BJ (cell line): ENCODE measurements around the gene ATF1. TPM values are rescaled to one million over a fixed set of nuclear protein-coding genes. Genes with fewer than 3 reads are reported as not detected.

Experiments used
- CTCF ChIA-PET: fragments of 350-600 bp; formaldehyde crosslinking; extraction: SDS; loops from one replicate; lab custom pipeline; 2021; ENCODE audit warnings: antibody characterized with exemption, inconsistent platforms; lab: Yijun Ruan, JAX
- POLR2A ChIA-PET: fragments of 300-600 bp; sonication (Branson Sonifier 250); formaldehyde crosslinking; extraction: SDS; loops from one replicate; lab custom pipeline; 2021; ENCODE audit warnings: antibody characterized with exemption; lab: Charles Lee
- DNase-seq: peaks from one replicate; pipeline ENCODE4 v3.0.0-alpha.2; 2011; ENCODE audit warnings: low read depth
- H3K27me3 ChIP-seq: 2 replicates; pipeline ENCODE4 v1.6.0; 2011; ENCODE audit warnings: low read length; ENCODE audit not compliant: control insufficient read depth, insufficient read depth
- H3K36me3 ChIP-seq: 2 replicates; pipeline ENCODE4 v1.5.1; 2011; ENCODE audit warnings: low read length; ENCODE audit not compliant: control insufficient read depth, insufficient read depth
- H3K4me3 ChIP-seq: 2 replicates; pipeline ENCODE4 v1.5.1; 2011; ENCODE audit warnings: low read depth, mild to moderate bottlenecking, control low read depth, low read length
- CTCF ChIP-seq: IDR thresholded peaks from 2 replicates; pipeline ENCODE4 v1.5.1; 2011; ENCODE audit warnings: low read depth, mild to moderate bottlenecking, control low read depth, inconsistent platforms, low read length, moderate library complexity; ENCODE audit not compliant: insufficient read depth
- polyA plus RNA-seq: library from polyadenylated mRNA; depleted of rRNA; stranded (reverse); fragments of >200 nt; gene quantifications from 2 replicates; pipeline ENCODE4 v1.2.3, GENCODE V29; 2011

Gene ATF1
- polyA plus RNA-seq, 1 experiment: 72.5 TPM

- TF ChIP-seq CTCF: no peak
- CTCF ChIA-PET: no interaction called here
- Histone ChIP-seq H3K36me3 (peaks cover 1% of the 10 kb centered on the region; the same call in 1 of the 2 replicates), H3K4me3 (no peak overlapping the region), H3K27me3 (no peaks in the 10 kb centered on the region)
- DNase-seq: no peak
- POLR2A ChIA-PET: no interaction called here
Measured at GRCh38 chr12:50772877-50773276, 9.0 kb downstream of the ATF1 start.

- CTCF ChIA-PET: interaction anchor here (0.6 to 2.2 kb wide), 3 partner anchors 10 to 50 kb away, joined by 3 to 13 read pairs (median 3); no protein-coding TSS in a partner anchor
- POLR2A ChIA-PET: interaction anchor here (0.6 to 0.7 kb wide), 2 partner anchors 11 to 230 kb away, joined by 3 to 7 read pairs; no protein-coding TSS in a partner anchor
- DNase-seq: no peak
- H3K4me3 ChIP-seq: no peak overlapping the region
- peaks cover 1% of the 10 kb centered on the region; the same call in 1 of the 2 replicates for H3K36me3 ChIP-seq
- H3K27me3 ChIP-seq: no peaks in the 10 kb centered on the region
- TF ChIP-seq CTCF: no peak
Measured at GRCh38 chr12:50775251-50775650, 11.3 kb downstream of the ATF1 start.

GRCh38 chr12:50776749-50777728 lies 13.1 kb downstream of the ATF1 start:
- DNase-seq: no peak
- TF ChIP-seq CTCF: no peak
- CTCF ChIA-PET: interaction anchor here (0.7 to 2.8 kb wide), 4 partner anchors 10 to 13 kb away, joined by 3 to 9 read pairs (median 5); partner anchors contain the start of gene ATF1
- H3K4me3 ChIP-seq: no peak overlapping the region
- no peaks in the 10 kb centered on the region; the same call in none of the 2 replicates for H3K36me3 ChIP-seq
- no peaks in the 10 kb centered on the region for H3K27me3 ChIP-seq
- POLR2A ChIA-PET: no interaction called here

GRCh38 chr12:50778663-50779590 lies 15.0 kb downstream of the ATF1 start:
- H3K36me3 ChIP-seq: no peaks in the 10 kb centered on the region; the same call in 1 of the 2 replicates
- TF ChIP-seq CTCF: no peak
- POLR2A ChIA-PET: interaction anchor here (0.6 kb wide), 1 partner anchor 12 kb away, joined by 6 read pairs; no protein-coding TSS in a partner anchor
- H3K4me3 ChIP-seq: no peak overlapping the region
- CTCF ChIA-PET: interaction anchor here (2.8 kb wide), 1 partner anchor 12 kb away, joined by 9 read pairs; no protein-coding TSS in a partner anchor
- H3K27me3 ChIP-seq: no peaks in the 10 kb centered on the region
- DNase-seq: no peak
